Kasumi-1 (cell line): ENCODE results near the gene GNB3.

ENCODE experiments used
- DNase-seq, 2 experiments: peaks; one replicate each; lab custom pipeline; 2025; lab: John Stamatoyannopoulos, UW

GNB3 gene

GRCh38 chr12:6837370-6838060 is 3.2 kb upstream of the GNB3 start:
- no peak for DNase-seq

- no peak for DNase-seq
These were observed 1.9 kb upstream of the GNB3 start for GRCh38 chr12:6838854-6839253.

GRCh38 chr12:6839482-6840201 is 1.1 kb upstream of the GNB3 start:
- no peak for DNase-seq

DNA sequence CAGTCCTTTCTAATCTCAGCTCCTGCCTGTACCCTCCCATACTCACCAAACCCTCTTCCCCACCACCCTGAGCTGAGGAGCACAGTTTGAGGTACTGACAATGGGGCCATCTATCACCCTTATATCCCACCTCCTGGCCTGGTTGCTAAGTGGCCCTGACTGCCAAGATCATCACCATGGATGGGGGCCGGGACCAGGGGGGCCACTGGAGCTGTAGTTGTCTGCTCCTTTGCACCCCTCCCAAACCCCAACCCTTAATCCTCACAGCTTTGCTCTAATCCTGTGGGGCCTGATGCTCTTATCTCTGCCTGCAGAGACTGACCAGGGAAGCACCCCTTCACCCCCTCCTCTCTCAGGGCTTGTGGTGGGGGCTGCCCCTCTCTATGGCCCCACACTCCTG is 395 bp upstream of the GNB3 start:
- no peak for DNase-seq

DNA sequence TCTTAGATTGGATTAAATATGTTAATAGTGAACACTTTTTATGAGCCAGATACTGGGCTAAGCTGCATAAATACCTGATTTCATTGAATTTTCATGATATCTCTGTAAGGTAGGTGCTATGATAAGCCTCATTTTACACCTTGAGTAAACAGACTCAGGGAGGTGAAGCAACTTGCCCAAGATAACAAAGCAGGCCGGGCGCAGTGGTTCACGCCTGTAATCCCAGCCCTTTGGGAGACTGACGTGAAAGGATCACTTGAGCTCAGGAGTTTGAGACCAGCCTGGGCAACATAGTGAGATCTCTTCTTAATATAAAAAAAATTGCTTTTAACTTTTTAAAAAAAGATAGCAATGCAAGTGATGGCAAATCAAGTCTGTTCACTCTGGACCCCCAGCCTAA is 1.4 kb downstream of the GNB3 start:
- no peak for DNase-seq

- DNase-seq: no peak
These were observed 2.6 kb downstream of the GNB3 start for GRCh38 chr12:6843118-6843902.

DNA sequence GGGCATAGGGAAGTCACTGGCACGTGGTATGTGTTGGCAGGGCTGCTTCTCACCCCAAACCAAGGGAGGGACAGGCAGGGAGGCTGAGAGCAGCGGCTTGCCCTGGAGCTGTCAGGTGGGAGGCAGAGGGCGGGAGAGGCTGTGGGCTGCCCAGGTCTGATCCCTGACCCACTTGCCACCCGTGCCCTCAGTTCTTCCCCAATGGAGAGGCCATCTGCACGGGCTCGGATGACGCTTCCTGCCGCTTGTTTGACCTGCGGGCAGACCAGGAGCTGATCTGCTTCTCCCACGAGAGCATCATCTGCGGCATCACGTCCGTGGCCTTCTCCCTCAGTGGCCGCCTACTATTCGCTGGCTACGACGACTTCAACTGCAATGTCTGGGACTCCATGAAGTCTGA is 4.7 kb downstream of the GNB3 start:
- DNase-seq: no peak

DNA sequence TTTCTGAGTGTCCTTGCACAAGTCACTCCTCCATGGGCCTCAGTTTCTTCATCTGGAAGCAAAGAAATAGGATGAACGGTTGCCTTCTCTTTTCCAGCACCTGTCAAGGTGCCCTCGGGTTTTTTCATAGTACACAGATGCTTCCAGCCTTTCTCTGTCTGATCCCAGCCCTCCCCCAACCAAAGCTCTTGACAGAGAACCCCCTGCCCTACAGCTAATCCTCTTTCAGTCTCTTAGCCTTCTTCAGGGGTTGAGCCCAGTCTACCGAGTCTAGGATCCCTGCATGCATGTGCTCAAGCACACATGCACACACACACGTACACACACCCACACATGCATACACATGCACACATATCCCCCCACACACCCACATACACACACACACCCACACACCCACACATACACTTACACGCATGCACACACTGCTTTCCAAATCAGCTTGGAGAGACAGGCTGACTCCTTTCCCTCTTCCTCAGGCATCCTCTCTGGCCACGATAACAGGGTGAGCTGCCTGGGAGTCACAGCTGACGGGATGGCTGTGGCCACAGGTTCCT is 5.7 kb downstream of the GNB3 start:
- no peak for DNase-seq

DNA sequence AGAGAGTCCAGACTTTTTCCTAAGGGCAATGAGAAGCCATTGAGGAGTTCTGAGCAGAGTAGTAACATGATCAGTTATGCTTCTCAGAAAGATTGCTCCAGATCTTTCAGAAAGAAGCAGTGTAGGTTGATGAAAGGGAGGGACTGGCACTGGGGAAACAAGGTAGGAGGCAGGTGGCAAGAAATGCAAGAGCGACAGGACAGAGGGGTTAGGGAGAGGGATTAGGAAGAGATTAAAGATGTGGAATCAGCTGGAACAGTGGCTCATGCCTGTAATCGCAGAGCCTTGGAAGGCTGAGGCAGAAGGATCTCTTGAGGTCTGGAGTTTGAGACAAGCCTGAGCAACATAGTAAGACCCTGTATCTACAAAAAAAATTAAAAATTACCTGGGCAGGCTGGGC is 7.0 kb downstream of the GNB3 start:
- DNase-seq: no peak

- no peak for DNase-seq
These were observed 8.7 kb downstream of the GNB3 start for GRCh38 chr12:6849427-6849826.

- DNase-seq: no peak
These were observed 9.3 kb downstream of the GNB3 start for GRCh38 chr12:6849976-6850560.

GRCh38 chr12:6850796-6851152 is 10.0 kb downstream of the GNB3 start:
- DNase-seq: no peak

- peak; percentile 93 to 95 for DNase-seq
These were observed 10.6 kb downstream of the GNB3 start, which contains the start of gene CDCA3 for GRCh38 chr12:6851153-6851920. Gene CDCA3 (minus strand): TSS chr12:6851286. CDS start chr12:6850952, 334 bp downstream.

DNA sequence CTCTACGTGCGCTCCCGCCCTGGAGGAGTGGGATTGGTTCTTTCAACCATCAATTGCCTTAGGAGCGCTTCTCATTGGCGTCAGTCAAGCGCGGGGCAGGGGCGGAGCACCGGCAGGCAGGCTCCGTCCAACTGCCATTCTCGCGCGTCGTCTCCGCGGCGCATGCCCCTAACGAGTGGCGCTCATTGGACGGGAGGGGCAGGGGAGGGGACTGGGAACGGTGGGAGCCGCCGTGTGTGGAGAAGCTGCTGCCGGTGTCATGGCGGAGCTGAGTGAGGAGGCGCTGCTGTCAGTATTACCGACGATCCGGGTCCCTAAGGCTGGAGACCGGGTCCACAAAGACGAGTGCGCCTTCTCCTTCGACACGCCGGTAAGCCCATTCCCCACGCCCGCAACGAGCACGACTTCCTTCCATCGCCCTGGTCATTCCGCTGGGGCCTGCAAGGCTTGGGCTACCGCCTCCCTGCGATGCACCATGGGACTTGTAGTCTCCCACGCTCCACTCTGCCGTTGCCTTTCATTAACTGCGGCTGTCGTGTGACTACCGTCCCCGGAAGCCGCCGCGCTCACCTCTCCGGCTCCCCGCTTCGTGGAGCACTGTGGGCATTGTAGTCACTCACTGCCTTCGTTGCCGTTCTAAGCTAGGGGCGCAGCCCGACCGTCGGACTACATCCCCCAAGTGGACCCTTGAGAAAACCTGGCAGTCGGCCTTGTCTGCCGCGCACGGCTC is 11.4 kb downstream of the GNB3 start, which contains the start of gene USP5:
USP5 (plus strand) TSS at position 230 of the 730 bp plus-strand sequence; CDS start at position 260, 30 bp downstream.
- DNase-seq: peak; percentile 92 to 94

GRCh38 chr12:6852651-6853354 is 12.1 kb downstream of the GNB3 start:
- no peak for DNase-seq

DNA sequence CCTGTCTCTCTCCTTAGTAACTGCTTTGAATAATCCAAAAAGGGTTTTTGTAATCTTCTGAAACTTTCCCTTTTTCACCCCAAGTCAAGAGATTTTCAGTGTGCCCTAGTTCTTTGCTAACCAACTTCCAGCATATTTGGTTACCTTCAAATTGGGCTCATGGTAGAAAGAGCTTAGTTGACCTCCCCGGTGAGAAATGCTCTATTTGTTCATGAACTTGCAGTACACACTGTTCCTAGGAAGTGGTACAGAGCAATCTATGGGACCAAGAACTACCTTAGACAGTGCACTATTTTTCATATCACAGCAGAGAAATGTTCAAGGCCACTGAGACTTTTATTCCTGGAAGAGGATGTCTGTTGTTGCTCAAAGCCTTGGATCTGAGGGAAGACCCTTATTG is 12.9 kb downstream of the GNB3 start:
- DNase-seq: no peak

- DNase-seq: no peak
These were observed 13.3 kb downstream of the GNB3 start for GRCh38 chr12:6854036-6854435.

GRCh38 chr12:6855322-6855721 is 14.6 kb downstream of the GNB3 start:
- DNase-seq: no peak

GRCh38 chr12:6858799-6859198 is 18.1 kb downstream of the GNB3 start:
- no peak for DNase-seq

- DNase-seq: no peak
These were observed 19.4 kb downstream of the GNB3 start for GRCh38 chr12:6860116-6860515.
